ENCODE data around the gene PTPRO.

DNA sequence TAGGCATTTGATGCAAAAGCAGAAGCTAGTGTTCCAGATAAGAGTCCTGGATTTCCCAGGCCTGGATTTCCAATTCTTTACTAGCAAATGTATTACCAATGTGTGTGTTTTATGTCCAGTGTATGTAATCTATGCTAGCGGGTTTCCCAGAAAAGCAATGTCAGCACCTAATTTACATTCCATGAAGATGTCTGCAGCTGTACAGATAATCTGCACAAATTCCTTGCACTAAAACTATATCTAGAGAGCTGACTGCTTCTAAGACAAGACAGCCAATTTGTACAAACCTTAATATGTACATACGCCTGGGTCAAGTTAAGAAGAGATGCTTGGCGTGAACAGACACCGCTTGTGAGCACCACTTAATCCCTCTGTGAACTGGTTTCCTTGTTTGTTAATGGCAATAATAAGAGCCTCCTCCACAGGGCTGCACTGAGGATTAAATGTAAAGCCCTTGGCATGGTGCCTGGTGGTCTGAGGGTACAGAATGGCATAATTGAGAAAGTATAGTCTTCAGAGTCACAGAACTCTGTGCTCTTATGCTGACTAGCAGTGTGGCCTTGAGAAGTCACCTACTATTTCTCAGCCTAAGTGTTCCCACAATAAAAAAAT, 281.3 kb downstream of the PTPRO start:
- no peak for TF ChIP-seq POLR2A (IDR thresholded peaks at IDR 0.05; ENCODE audit: low read length)
- TF ChIP-seq GATA1 (IDR thresholded peaks at IDR 0.05; ENCODE audit: low read depth, low read length): no peak
